ENCODE measurements around the gene ST3GAL2.

DNA sequence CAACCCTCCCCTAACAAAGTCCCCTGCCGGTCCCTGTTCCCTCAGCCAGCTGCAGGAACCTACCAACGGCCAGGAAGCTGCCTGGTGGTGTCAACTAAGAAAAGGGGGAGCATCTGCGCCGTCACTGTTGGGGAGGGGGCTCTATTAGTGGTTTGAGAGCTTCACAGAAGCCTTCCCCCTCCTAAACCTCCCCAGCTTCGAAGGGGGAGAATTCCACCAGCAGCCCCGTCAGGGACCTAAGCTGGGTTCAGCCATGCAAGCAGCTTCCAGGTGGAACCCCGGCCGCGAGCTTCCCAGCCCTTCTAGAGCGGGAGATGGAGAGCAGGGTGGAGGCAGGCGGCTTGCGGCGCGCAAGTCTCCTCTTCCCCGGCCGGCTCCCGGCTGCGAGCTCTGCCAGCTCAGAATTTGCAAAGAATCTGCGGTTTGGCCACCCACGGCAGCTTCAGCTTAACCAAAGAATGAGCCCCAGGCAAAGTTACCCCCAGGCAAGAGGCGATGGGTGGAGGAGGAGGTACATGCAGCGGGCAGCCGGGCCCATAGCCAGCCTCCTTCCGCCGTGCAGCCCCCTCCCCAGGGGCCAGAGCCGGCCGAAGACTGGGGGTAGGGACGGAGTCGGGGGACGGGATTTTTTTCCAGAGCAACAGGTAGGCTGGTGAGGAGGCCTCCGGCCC is 58.5 kb downstream of the ST3GAL2 start:
- TF ChIP-seq, protein P1, sequence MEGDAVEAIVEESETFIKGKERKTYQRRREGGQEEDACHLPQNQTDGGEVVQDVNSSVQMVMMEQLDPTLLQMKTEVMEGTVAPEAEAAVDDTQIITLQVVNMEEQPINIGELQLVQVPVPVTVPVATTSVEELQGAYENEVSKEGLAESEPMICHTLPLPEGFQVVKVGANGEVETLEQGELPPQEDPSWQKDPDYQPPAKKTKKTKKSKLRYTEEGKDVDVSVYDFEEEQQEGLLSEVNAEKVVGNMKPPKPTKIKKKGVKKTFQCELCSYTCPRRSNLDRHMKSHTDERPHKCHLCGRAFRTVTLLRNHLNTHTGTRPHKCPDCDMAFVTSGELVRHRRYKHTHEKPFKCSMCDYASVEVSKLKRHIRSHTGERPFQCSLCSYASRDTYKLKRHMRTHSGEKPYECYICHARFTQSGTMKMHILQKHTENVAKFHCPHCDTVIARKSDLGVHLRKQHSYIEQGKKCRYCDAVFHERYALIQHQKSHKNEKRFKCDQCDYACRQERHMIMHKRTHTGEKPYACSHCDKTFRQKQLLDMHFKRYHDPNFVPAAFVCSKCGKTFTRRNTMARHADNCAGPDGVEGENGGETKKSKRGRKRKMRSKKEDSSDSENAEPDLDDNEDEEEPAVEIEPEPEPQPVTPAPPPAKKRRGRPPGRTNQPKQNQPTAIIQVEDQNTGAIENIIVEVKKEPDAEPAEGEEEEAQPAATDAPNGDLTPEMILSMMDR (IDR thresholded peaks at IDR 0.05; ENCODE audit: insufficient read depth, low read length, poor library complexity, severe bottlenecking) = no peak
- TF ChIP-seq EZH2phosphoT487 (conservative IDR thresholded peaks at IDR 0.05; ENCODE audit: low read length) = no peak
